GM11168 (cell line): ENCODE results near the gene CFP.
"Not testable (repeated sequence)": the region's sequence is repeated elsewhere in the genome, so short reads cannot be mapped to it uniquely, and the experiment has no call there.

Source experiments
- in situ Hi-C: fragments of 300-500 bp; cut with MboI; formaldehyde crosslinking; loops from one replicate; pipeline ENCODE4 v1.12.0; 2022; ENCODE audit warnings: low sequenced_read_pairs; ENCODE audit not compliant: unreplicated experiment

Gene CFP

GRCh38 chrX:47608130-47608810, 21.5 kb downstream of the CFP start:
- in situ Hi-C loops, result no loop called here

GRCh38 chrX:47607091-47607490, 22.6 kb downstream of the CFP start:
- in situ Hi-C loops, result no loop called here

GRCh38 chrX:47605024-47605423, 24.7 kb downstream of the CFP start:
- in situ Hi-C loops, result no loop called here

GRCh38 chrX:47603125-47603524, 26.6 kb downstream of the CFP start:
- in situ Hi-C loops, result not testable (repeated sequence)

- in situ Hi-C loops, result no loop called here
Observed at GRCh38 chrX:47597222-47597621, 32.5 kb downstream of the CFP start.

- in situ Hi-C loops, result no loop called here
Observed at GRCh38 chrX:47596256-47596655, 33.5 kb downstream of the CFP start.

GRCh38 chrX:47595716-47596251, 33.9 kb downstream of the CFP start:
- in situ Hi-C loops, result no loop called here

GRCh38 chrX:47593522-47593921, 36.2 kb downstream of the CFP start:
- in situ Hi-C loops, result no loop called here

GRCh38 chrX:47590984-47591383, 38.7 kb downstream of the CFP start:
- in situ Hi-C loops, result no loop called here

- in situ Hi-C loops, result no loop called here
Observed at GRCh38 chrX:47587906-47588735, 41.6 kb downstream of the CFP start.

- in situ Hi-C loops, result no loop called here
Observed at GRCh38 chrX:47587091-47587891, 42.4 kb downstream of the CFP start.

GRCh38 chrX:47586043-47586787, 43.5 kb downstream of the CFP start:
- in situ Hi-C loops, result no loop called here

- in situ Hi-C loops, result no loop called here
Observed at GRCh38 chrX:47585273-47585672, 44.5 kb downstream of the CFP start.

GRCh38 chrX:47584714-47585113, 45.0 kb downstream of the CFP start:
- in situ Hi-C loops, result no loop called here

GRCh38 chrX:47583240-47583861, 46.4 kb downstream of the CFP start:
- in situ Hi-C loops, result no loop called here

GRCh38 chrX:47581731-47582647, 47.7 kb downstream of the CFP start, which contains the start of gene TIMP1:
TIMP1 (plus strand) TSS chrX:47582436; CDS start chrX:47583416, 980 bp downstream.
- in situ Hi-C loops, result no loop called here

GRCh38 chrX:47579537-47579936, 50.2 kb downstream of the CFP start:
- in situ Hi-C loops, result no loop called here

GRCh38 chrX:47578692-47579091, 51.0 kb downstream of the CFP start:
- in situ Hi-C loops, result no loop called here
